Fibroblast of villous mesenchyme (primary cell): ENCODE results near the gene HCN4. TPM values are rescaled to one million over a fixed set of nuclear protein-coding genes. Genes with fewer than 3 reads are reported as not detected.

Experiments
- DNase-seq: peaks from one replicate; pipeline ENCODE4 v3.0.0-alpha.2; 2010; ENCODE audit warnings: low read depth
- H3K4me3 ChIP-seq: 2 replicates; pipeline ENCODE4 v1.5.1; 2011; ENCODE audit warnings: low read depth, mild to moderate bottlenecking, low read length
- total RNA-seq: library from RNA; depleted of rRNA; stranded (reverse); fragments of >200 nt; gene quantifications from 2 replicates; pipeline ENCODE4 v1.2.3, GENCODE V29; 2012
- TF ChIP-seq, protein P1 (sequence below): IDR thresholded peaks from 2 replicates; pipeline ENCODE4 v1.5.1; 2012; ENCODE audit warnings: low read depth, mild to moderate bottlenecking, low read length; ENCODE audit not compliant: insufficient read depth

HCN4 gene
- total RNA-seq, 1 donor: not detected

GRCh38 chr15:73333001-73333400 is 35.8 kb downstream of the HCN4 start:
- no peak for DNase-seq
- H3K4me3 ChIP-seq: no peak overlapping the region
- TF ChIP-seq, protein P1, sequence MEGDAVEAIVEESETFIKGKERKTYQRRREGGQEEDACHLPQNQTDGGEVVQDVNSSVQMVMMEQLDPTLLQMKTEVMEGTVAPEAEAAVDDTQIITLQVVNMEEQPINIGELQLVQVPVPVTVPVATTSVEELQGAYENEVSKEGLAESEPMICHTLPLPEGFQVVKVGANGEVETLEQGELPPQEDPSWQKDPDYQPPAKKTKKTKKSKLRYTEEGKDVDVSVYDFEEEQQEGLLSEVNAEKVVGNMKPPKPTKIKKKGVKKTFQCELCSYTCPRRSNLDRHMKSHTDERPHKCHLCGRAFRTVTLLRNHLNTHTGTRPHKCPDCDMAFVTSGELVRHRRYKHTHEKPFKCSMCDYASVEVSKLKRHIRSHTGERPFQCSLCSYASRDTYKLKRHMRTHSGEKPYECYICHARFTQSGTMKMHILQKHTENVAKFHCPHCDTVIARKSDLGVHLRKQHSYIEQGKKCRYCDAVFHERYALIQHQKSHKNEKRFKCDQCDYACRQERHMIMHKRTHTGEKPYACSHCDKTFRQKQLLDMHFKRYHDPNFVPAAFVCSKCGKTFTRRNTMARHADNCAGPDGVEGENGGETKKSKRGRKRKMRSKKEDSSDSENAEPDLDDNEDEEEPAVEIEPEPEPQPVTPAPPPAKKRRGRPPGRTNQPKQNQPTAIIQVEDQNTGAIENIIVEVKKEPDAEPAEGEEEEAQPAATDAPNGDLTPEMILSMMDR: no peak

DNA sequence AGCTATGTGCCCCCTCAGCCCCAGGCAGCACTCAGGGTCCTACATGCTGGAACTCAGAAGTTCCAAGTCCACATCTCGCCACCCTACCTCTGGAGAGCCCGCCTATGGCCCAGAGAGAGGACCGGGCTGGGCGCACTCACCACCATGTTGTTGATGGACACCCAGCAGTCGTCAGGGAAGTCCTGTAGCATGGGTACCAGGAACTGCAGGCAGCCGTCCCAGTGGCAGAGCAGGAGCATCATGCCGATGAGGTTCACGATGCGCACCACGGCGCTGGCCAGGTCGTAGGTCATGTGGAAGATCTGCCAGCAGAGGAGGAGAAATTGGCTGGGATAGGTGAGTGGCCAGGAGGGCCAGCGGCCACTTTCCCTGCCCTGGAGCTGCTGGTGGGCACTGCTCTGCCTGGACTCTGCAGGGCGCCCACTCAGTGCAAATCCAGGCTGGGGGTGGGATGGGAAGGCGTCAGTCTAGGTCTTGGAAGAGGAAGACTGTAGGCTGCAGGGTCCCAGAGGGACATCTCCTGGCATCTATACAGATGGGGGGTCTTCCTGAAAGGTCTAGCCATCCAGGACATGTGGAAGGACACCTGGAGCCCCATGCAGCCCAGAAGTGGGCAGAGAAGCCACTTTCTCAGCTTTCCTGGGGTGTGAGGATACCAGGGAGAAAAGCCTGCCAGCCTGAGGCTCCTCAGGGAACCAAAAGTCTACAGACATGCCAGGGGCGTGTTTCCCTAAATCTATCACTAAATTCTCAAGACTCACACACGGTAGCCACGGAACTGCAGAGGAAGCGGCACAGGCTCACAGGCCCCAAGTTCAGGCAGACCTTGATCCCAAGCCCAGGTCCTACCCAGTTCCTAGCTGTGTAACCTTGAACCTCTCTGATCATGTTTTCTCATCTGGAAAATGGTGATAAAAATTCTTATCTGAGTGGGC is 36.5 kb downstream of the HCN4 start:
- TF ChIP-seq, protein P1: no peak
- no peak for DNase-seq
- no peak overlapping the region for H3K4me3 ChIP-seq

DNA sequence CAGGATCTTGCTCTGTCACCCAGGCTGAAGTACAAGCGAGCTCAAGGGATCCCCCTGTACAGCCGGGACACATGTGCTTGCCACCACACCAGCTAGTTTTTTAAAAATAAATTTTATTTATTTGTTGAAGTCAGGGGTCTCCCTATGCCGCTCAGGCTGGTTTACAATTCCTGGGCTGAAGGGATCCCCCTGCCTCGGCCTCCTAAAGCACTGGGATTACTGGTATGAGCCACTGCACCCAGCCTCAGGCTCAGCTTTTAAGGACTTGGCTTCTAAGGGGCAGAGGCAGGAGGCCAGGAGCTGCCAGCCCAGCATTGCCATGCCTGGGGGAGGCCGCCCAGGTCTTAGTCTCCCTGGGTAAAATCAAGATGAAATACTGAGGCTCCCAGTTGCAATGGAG is 37.3 kb downstream of the HCN4 start:
- H3K4me3 ChIP-seq: no peak overlapping the region
- TF ChIP-seq, protein P1: no peak
- DNase-seq: no peak

DNA sequence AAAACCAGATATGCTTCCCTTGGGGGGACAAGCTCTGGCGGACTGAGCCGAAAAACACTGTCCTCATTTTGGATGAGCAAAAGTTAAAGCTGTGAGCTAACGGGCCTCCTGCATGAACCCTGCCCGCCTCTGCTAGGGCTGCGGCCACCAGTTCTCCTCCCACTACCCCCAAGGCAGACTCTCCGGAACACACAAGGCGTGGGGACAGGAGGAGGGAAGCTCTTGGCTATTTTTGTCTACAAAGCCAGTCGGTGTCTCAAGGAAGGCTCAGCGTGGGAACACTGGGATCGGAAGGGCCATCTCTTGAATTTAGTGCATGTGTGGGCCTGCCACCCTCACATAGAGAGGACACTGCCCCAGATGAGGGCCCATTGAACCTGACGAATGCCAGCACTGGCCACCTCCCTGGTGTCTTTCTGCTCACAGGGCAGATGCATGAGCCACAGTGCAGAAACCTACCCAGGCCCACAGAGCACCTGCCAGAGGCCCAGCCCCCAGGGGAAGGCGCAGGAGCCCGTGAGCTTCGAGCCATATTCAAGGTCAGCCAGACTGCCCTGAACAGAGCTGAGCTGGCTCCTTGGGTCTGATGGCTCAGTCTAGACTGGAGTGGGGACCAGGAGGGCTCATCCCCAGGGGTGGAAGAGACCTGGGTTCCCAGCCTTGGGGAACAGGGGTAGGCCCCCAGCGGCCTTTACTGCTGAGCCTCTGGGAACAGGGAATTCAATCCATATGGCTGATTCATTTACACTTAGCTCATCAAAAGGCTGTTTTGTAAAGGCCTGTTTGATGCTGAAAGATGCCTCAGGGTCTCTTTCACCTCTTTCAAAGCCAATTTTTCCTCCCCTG is 38.3 kb downstream of the HCN4 start:
- DNase-seq: no peak
- H3K4me3 ChIP-seq: no peak overlapping the region
- TF ChIP-seq, protein P1: no peak

DNA sequence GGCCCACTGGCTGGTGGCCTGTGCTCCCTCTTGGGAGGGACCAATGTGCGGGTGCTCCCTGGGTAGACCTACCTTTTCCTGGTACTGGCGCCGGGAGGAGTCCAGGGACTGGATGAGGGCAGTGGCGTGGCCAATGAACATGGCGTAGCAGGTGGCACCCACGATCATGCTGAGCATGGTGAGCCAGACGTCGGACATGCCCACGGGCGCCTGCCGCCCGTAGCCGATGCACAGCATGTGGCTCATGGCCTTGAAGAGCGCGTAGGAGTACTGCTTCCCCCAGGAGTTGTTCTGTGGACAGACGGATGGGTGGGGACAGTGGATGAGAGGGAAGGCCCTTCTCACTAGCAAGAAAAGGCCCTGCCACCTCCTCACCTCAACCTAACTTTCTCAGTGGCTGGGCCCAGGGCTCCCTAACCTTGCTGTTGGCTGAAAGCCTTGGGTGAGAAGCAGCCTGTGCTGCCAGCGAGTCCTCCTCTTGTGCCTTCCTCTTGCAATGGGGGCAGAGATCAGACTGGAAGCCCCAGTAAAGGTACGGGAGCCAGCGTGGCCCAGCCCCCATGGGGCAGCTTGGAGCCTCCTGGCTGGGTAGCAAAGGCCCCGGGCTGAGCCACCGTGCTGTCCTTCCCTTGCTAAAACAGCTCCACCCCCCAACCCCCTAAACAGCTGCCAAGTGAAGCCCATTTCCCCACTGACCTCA is 39.1 kb downstream of the HCN4 start:
- no peak overlapping the region for H3K4me3 ChIP-seq
- TF ChIP-seq, protein P1: no peak
- DNase-seq: no peak

GRCh38 chr15:73328981-73329380 is 39.8 kb downstream of the HCN4 start:
- H3K4me3 ChIP-seq: no peak overlapping the region
- DNase-seq: no peak
- TF ChIP-seq, protein P1: no peak
